Endothelial cell of umbilical vein (primary cell): Measurements from ENCODE around the gene CLEC4E. TPM values are rescaled to one million over a fixed set of nuclear protein-coding genes. Genes with fewer than 3 reads are reported as not detected.

ENCODE experiments used
- BruUV-seq: library from RNA; stranded (reverse); fragments of 400-500 nt; replicated peaks from 2 replicates; lab custom pipeline; 2021; lab: Mats Ljungman, UMichigan
- CTCF ChIA-PET: fragments of 300-600, 350-600 bp; sonication (Branson Sonifier 250); formaldehyde crosslinking; loops from one replicate; lab custom pipeline; 2021; ENCODE audit warnings: antibody characterized with exemption, inconsistent platforms; lab: Charles Lee
- POLR2A ChIA-PET: fragments of 300-600, 350-600 bp; sonication (Branson Sonifier 250); formaldehyde crosslinking; loops from one replicate; lab custom pipeline; 2021; ENCODE audit warnings: antibody characterized with exemption, inconsistent platforms; lab: Charles Lee
- DNase-seq: peaks from one replicate; pipeline ENCODE4 v3.0.0-alpha.2; 2011; ENCODE audit warnings: low read depth, low spot score
- FAIRE-seq: peaks from 2 replicates; lab custom pipeline; 2011; peaks lifted over from hg19 to GRCh38; lab: Jason Lieb, UNC
- H2AFZ ChIP-seq: 2 replicates; pipeline ENCODE4 v1.6.0; 2012; ENCODE audit warnings: low read depth, low read length, control low read depth, inconsistent platforms
- H3K27ac ChIP-seq: 2 replicates; pipeline ENCODE4 v1.5.1; 2011; ENCODE audit warnings: low read depth, mild to moderate bottlenecking, control low read depth, low read length, moderate library complexity; ENCODE audit not compliant: insufficient read depth
- H3K27me3 ChIP-seq, 2 experiments: 2 replicates each; pipeline versions ENCODE4 v1.6.0 to v1.6.1; 2011; ENCODE audit warnings: low read length in 2 of 2, mixed read lengths in 1 of 2; ENCODE audit not compliant: control insufficient read depth in 2 of 2, insufficient read depth in 2 of 2
- H3K36me3 ChIP-seq, 2 experiments: 2 replicates in 1 of 2; 3 replicates in 1 of 2; pipeline ENCODE4 v1.5.1; 2011; ENCODE audit warnings: low read length in 2 of 2, mild to moderate bottlenecking in 1 of 2, moderate library complexity in 1 of 2; ENCODE audit not compliant: control insufficient read depth in 2 of 2, insufficient read depth in 2 of 2; ENCODE audit errors: extremely low read depth in 1 of 2
- H3K4me1 ChIP-seq: 3 replicates; pipeline ENCODE4 v1.5.1; 2011; ENCODE audit warnings: mild to moderate bottlenecking, low read length; ENCODE audit not compliant: control insufficient read depth, insufficient read depth; ENCODE audit errors: extremely low read depth
- H3K4me2 ChIP-seq: 2 replicates; pipeline ENCODE4 v1.6.1; 2011; ENCODE audit warnings: low read length, control low read depth, mixed read lengths; ENCODE audit not compliant: insufficient read depth
- H3K4me3 ChIP-seq, 3 experiments: fragments of 200-600 bp in 1 of 3; sonication (generic), shearing (Covaris generic) in 1 of 3; replicated peaks in 1 of 3; 2 replicates each; pipeline ENCODE4 v1.5.1; 2011 to 2016; ENCODE audit warnings: control low read depth in 3 of 3, low read length in 3 of 3, mild to moderate bottlenecking in 2 of 3, inconsistent platforms in 1 of 3, low read depth in 1 of 3, moderate library complexity in 1 of 3; ENCODE audit not compliant: insufficient read depth in 1 of 3
- H3K79me2 ChIP-seq: 2 replicates; pipeline ENCODE4 v1.6.0; 2012; ENCODE audit warnings: low read length, inconsistent platforms; ENCODE audit not compliant: control insufficient read depth, insufficient read depth
- H3K9ac ChIP-seq: replicated peaks from 2 replicates; pipeline ENCODE3; 2011; ENCODE audit warnings: low read length, control low read depth; ENCODE audit not compliant: insufficient read depth; ENCODE audit errors: extremely low read depth
- H3K9me1 ChIP-seq: replicated peaks from 3 replicates; pipeline ENCODE4 v1.6.0; 2011; ENCODE audit warnings: mild to moderate bottlenecking, low read length; ENCODE audit not compliant: control insufficient read depth, insufficient read depth; ENCODE audit errors: extremely low read depth
- H3K9me3 ChIP-seq: replicated peaks from 2 replicates; pipeline ENCODE4 v1.5.1; 2012; ENCODE audit warnings: low read length, inconsistent platforms; ENCODE audit not compliant: control insufficient read depth, insufficient read depth
- H4K20me1 ChIP-seq: replicated peaks from 2 replicates; pipeline ENCODE3; 2011; ENCODE audit warnings: mild to moderate bottlenecking, low read length; ENCODE audit not compliant: control insufficient read depth, insufficient read depth; ENCODE audit errors: extremely low read depth
- EZH2 ChIP-seq: IDR thresholded peaks from 2 replicates; pipeline ENCODE4 v1.6.1; 2012; ENCODE audit warnings: borderline replicate concordance, low read depth, mild to moderate bottlenecking, moderate library complexity, low read length, inconsistent platforms; ENCODE audit not compliant: severe bottlenecking
- FOS ChIP-seq: IDR thresholded peaks from 2 replicates; pipeline ENCODE4 v1.6.1; 2011; ENCODE audit warnings: mild to moderate bottlenecking, low read length, moderate library complexity, borderline replicate concordance; ENCODE audit not compliant: insufficient read depth
- GATA2 ChIP-seq: IDR thresholded peaks from 2 replicates; pipeline ENCODE4 v1.7.0; 2011; ENCODE audit warnings: low read depth, mild to moderate bottlenecking, moderate library complexity, mixed read lengths, low read length; ENCODE audit not compliant: insufficient read length, insufficient read depth
- JUN ChIP-seq: IDR thresholded peaks from 2 replicates; pipeline ENCODE4 v1.6.1; 2011; ENCODE audit warnings: borderline replicate concordance, low read depth; ENCODE audit not compliant: insufficient read length, insufficient read depth
- MYC ChIP-seq: IDR thresholded peaks from one replicate; pipeline ENCODE4 v1.6.1; 2011; ENCODE audit warnings: mild to moderate bottlenecking, low read depth, low read length
- POLR2A ChIP-seq: IDR thresholded peaks from 2 replicates; pipeline ENCODE4 v1.6.1; 2012; ENCODE audit warnings: low read depth, mild to moderate bottlenecking, control low read depth, low read length
- POLR2AphosphoS5 ChIP-seq: IDR thresholded peaks from 2 replicates; pipeline ENCODE4 v1.6.1; 2012; ENCODE audit warnings: low read depth, mild to moderate bottlenecking, control low read depth, low read length, moderate library complexity; ENCODE audit not compliant: insufficient read depth
- dilution Hi-C: fragments of 300-500 bp; cut with MboI; formaldehyde crosslinking; loops from one replicate; pipeline ENCODE4 v1.15.0; 2019; ENCODE audit warnings: low sequenced_read_pairs; ENCODE audit not compliant: extremely low pct_ligation_motif_present
- intact Hi-C: fragments of 100-400 bp; cut with micrococcal nuclease; formaldehyde crosslinking; loops from one replicate; pipeline ENCODE4 v1.10.0; 2022
- polyA plus RNA-seq, 4 experiments: library from polyadenylated mRNA; depleted of rRNA in 3 of 4; stranded (reverse) in 3 of 4; unstranded in 1 of 4; fragments of >200 nt; gene quantifications; 2 replicates each; pipeline versions ENCODE4 v1.2.1 to v1.2.3, GENCODE V29; 2011 to 2012; ENCODE audit warnings: missing spikeins in 1 of 4
- total RNA-seq: library from RNA; stranded (reverse); gene quantifications from 2 replicates; pipeline ENCODE4 v1.2.3, GENCODE V29; 2021
- TF ChIP-seq, protein P1 (sequence below): IDR thresholded peaks from 2 replicates; pipeline ENCODE4 v1.6.1; 2011; ENCODE audit not compliant: insufficient read depth, insufficient read length
- TF ChIP-seq, protein P2 (sequence below), 2 donors: IDR thresholded peaks; 1 replicate in 1 of 2; 2 replicates in 1 of 2; pipeline ENCODE4 v1.5.1; 2011; ENCODE audit warnings: low read length in 2 of 2, mild to moderate bottlenecking in 2 of 2, moderate library complexity in 2 of 2, control low read depth in 1 of 2, inconsistent platforms in 1 of 2, low read depth in 1 of 2; ENCODE audit not compliant: insufficient read depth in 1 of 2; ENCODE audit errors: extremely low read depth in 1 of 2

Gene CLEC4E
- total and polyA plus RNA-seq, 2 donors (not counting 3 experiments of a cell fraction or from before 2014, with no cell fraction given): not detected

DNA sequence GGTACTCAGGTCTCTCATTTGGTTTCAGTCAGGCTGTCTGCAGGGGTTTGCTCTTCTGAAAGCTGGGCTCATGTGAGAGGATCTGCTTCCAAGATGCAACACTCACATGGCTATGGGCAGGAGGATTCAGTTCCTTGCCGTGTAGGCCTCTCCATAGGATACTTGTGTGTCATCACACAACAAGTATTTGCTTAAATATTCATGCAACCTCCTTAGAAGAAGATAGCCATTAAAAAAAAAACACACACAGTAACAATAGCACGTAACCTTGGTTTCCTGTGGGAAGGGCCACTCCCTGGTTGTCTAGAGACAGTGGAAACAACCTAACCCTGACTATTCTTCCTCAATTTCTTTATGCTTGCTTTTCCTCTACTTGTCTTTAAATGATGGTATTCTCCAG lies 31.8 kb upstream of the CLEC4E start:
- no peaks in the 10 kb centered on the region for H3K4me1 ChIP-seq
- dilution Hi-C loops: no loop called here
- H3K9me3 ChIP-seq: no peaks in the 10 kb centered on the region
- H3K9me1 ChIP-seq: no peaks in the 10 kb centered on the region
- DNase-seq (no peak), FAIRE-seq (no peak)
- CTCF ChIA-PET: interaction anchor here (1.2 to 2.4 kb wide), 3 partner anchors 28 to 36 kb away, joined by 3 to 10 read pairs (median 5); no protein-coding TSS in a partner anchor
- no peak overlapping the region for H3K27ac ChIP-seq
- intact Hi-C loops: no loop called here
- H4K20me1 ChIP-seq: no peaks in the 10 kb centered on the region
- H3K27me3 ChIP-seq: no peaks in the 10 kb centered on the region
- H3K4me3 ChIP-seq: no peak overlapping the region
- BruUV-seq: no TSS peak
- H3K36me3 ChIP-seq: no peaks in the 10 kb centered on the region
- H3K4me2 ChIP-seq: no peak overlapping the region
- no peak overlapping the region for H2AFZ ChIP-seq
- H3K79me2 ChIP-seq: no peaks in the 10 kb centered on the region
- TF ChIP-seq, protein P1, sequence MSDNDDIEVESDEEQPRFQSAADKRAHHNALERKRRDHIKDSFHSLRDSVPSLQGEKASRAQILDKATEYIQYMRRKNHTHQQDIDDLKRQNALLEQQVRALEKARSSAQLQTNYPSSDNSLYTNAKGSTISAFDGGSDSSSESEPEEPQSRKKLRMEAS: no peak
- TF ChIP-seq GATA2 (no peak), POLR2A (no peak), POLR2AphosphoS5 (no peak), FOS (no peak), JUN (no peak), EZH2 (no peak), MYC (no peak)
- TF ChIP-seq, protein P2, sequence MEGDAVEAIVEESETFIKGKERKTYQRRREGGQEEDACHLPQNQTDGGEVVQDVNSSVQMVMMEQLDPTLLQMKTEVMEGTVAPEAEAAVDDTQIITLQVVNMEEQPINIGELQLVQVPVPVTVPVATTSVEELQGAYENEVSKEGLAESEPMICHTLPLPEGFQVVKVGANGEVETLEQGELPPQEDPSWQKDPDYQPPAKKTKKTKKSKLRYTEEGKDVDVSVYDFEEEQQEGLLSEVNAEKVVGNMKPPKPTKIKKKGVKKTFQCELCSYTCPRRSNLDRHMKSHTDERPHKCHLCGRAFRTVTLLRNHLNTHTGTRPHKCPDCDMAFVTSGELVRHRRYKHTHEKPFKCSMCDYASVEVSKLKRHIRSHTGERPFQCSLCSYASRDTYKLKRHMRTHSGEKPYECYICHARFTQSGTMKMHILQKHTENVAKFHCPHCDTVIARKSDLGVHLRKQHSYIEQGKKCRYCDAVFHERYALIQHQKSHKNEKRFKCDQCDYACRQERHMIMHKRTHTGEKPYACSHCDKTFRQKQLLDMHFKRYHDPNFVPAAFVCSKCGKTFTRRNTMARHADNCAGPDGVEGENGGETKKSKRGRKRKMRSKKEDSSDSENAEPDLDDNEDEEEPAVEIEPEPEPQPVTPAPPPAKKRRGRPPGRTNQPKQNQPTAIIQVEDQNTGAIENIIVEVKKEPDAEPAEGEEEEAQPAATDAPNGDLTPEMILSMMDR (IDR thresholded peaks at IDR 0.05; ENCODE audit: extremely low read depth in 1 of 2, insufficient read depth in 1 of 2, low read depth in 1 of 2, low read length in 2 of 2): no peak
- POLR2A ChIA-PET: no interaction called here
- no peak overlapping the region for H3K9ac ChIP-seq
